Naive thymus-derived CD8-positive, alpha-beta T cell (primary cell): ENCODE data around the gene NPB. TPM values are rescaled to one million over a fixed set of nuclear protein-coding genes. Genes with fewer than 3 reads are reported as not detected.

Experiments
- ATAC-seq, 2 donors: fragments of 150-1000 bp; cut with Tn5 transposase in 1 of 2; sonication (Bioruptor Pico), chemical (Tn5 transposase) in 1 of 2; 1 replicate in 1 of 2; 2 replicates in 1 of 2; pipeline ENCODE4 v1.10.0; 2021; ENCODE audit warnings: mild to moderate bottlenecking in 2 of 2, moderate library complexity in 2 of 2
- POLR2A ChIA-PET: fragments of 350-600 bp; sonication (Branson Sonifier 250); formaldehyde crosslinking; loops from one replicate; lab custom pipeline; 2021; ENCODE audit warnings: antibody characterized with exemption; lab: Charles Lee
- DNase-seq, 10 donors: peaks; one replicate each; pipeline versions ENCODE4 v3.0.0 to v3.0.0-alpha.2; 2020 to 2022
- H3K27ac Mint-ChIP-seq, 10 donors: one replicate each; pipeline ENCODE4 v1.8.0; 2020 to 2022; ENCODE audit warnings: mild to moderate bottlenecking in 10 of 10, mixed read lengths in 10 of 10, moderate library complexity in 4 of 10, inconsistent platforms in 1 of 10
- H3K27me3 Mint-ChIP-seq, 5 donors: one replicate each; pipeline ENCODE4 v1.8.0; 2021 to 2022; ENCODE audit warnings: mixed read lengths in 5 of 5
- H3K36me3 Mint-ChIP-seq, 3 donors: one replicate each; pipeline ENCODE4 v1.8.0; 2020 to 2022; ENCODE audit warnings: mixed read lengths in 3 of 3, mild to moderate bottlenecking in 2 of 3, inconsistent platforms in 1 of 3
- H3K4me1 Mint-ChIP-seq, 4 donors: one replicate each; pipeline ENCODE4 v1.8.0; 2021 to 2022; ENCODE audit warnings: mixed read lengths in 4 of 4
- H3K4me3 Mint-ChIP-seq, 10 donors: one replicate each; pipeline ENCODE4 v1.8.0; 2020 to 2022; ENCODE audit warnings: mild to moderate bottlenecking in 10 of 10, mixed read lengths in 10 of 10, moderate library complexity in 6 of 10, inconsistent platforms in 1 of 10
- H3K9me3 Mint-ChIP-seq, 9 donors: one replicate each; pipeline ENCODE4 v1.8.0; 2020 to 2022; ENCODE audit warnings: mixed read lengths in 9 of 9, mild to moderate bottlenecking in 3 of 9, inconsistent platforms in 1 of 9, moderate library complexity in 1 of 9
- polyA plus RNA-seq, 3 donors: library from polyadenylated mRNA; unstranded; fragments of 300-500 nt; fragmentation: Illumina TruSeq; gene quantifications; one replicate each; pipeline ENCODE4 v1.2.3, GENCODE V29; 2021
- total RNA-seq, 8 experiments: library from RNA in 2 of 8; stranded (reverse) in 2 of 8; gene quantifications; one replicate each; pipeline ENCODE4 v1.2.3 and lab custom pipeline; 2021 to 2026

The NPB gene
- total and polyA plus RNA-seq, 5 experiments from 2014 or later, result 0.69 to 1.0 TPM; not detected in 3

DNA sequence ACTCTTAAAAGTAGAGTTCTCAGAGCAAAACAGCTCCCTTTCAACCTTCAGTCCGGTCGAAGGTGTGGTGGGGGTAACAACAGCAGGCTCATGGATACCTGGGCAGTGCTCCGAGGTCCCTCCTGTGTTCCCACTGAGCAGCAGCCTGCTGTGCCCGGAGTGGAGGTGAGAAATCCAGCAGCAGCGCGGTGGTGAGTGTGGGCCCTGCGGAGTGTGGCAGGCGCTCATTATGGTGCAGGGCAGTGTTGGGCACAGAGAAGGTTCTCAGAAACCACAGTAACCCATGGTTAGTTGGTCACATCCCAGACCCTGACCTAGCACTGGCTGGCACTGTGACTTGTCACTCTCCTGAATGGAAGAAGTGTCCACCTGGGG is 36.7 kb upstream of the NPB start:
- ATAC-seq (no peak), DNase-seq (peak in 1 of 10 donors; percentile 40)
- peaks cover 0 to 3% (median 0%) of the 10 kb centered on the region in 5 donors for H3K27me3 Mint-ChIP-seq
- POLR2A ChIA-PET, result interaction anchor here (1.0 kb wide), 1 partner anchor 111 kb away, joined by 3 read pairs; no protein-coding TSS in a partner anchor
- peak overlapping the region in 5 of 10 donors; percentile 23 to 87 (median 79) for H3K27ac Mint-ChIP-seq
- H3K36me3 Mint-ChIP-seq, result peaks cover 0 to 34% (median 6%) of the 10 kb centered on the region in 3 donors
- H3K9me3 Mint-ChIP-seq, result peaks cover 0 to 3% (median 0%) of the 10 kb centered on the region in 9 donors
- peak overlapping the region in 4 of 10 donors; percentile 22 to 71 (median 27) for H3K4me3 Mint-ChIP-seq
- H3K4me1 Mint-ChIP-seq, result peaks cover 18 to 67% (median 43%) of the 10 kb centered on the region in 4 donors

DNA sequence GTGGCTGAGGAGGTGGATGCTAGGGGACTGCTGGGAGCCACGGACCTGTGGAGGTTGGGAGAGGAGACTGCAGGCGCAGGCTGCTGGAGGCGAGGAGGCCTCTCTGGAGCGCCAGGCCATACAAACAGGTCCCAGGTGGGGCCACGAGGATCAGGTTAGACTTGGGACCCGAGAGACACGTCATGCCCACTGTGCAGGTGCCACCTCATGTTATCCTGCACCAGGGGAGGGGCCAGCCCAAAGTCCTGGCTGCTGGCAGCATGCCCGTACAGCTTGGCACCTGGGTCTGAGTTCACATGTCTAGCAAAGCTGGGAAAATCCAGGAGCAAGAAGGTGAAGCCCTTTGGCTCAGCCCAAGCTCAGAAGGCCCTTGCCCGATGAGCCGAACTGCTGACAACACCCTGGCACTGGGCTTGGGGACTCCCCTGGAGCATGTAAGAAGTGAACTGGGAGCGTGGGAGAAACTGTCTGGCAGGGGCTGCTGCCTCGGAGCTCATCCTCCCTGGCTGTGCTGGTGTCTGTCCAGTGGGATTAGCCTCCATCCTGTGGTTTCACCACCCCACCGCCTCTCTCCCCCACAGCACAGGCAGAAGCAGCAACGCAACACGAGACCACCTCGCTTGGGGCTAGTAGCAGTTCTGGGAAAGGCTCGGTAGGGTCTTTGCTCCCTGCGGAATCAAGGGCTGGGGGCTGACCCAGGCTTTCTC is 36.2 kb upstream of the NPB start:
- peak overlapping the region in 4 of 10 donors; percentile 22 to 71 (median 27) for H3K4me3 Mint-ChIP-seq
- DNase-seq (peak in 3 of 10 donors; percentile 7 to 62 (median 13)), ATAC-seq (no peak)
- peak overlapping the region in 5 of 10 donors; percentile 23 to 91 (median 79) for H3K27ac Mint-ChIP-seq
- H3K4me1 Mint-ChIP-seq, result peaks cover 18 to 65% (median 43%) of the 10 kb centered on the region in 4 donors
- H3K36me3 Mint-ChIP-seq, result peaks cover 0 to 35% (median 4%) of the 10 kb centered on the region in 3 donors
- POLR2A ChIA-PET, result interaction anchor here (0.6 to 1.8 kb wide), 4 partner anchors 18 to 163 kb away, joined by 3 to 5 read pairs (median 3); partner anchors contain the start of genes ANAPC11 and MRPL12
- no peaks in the 10 kb centered on the region for H3K9me3 Mint-ChIP-seq
- H3K27me3 Mint-ChIP-seq, result no peaks in the 10 kb centered on the region

DNA sequence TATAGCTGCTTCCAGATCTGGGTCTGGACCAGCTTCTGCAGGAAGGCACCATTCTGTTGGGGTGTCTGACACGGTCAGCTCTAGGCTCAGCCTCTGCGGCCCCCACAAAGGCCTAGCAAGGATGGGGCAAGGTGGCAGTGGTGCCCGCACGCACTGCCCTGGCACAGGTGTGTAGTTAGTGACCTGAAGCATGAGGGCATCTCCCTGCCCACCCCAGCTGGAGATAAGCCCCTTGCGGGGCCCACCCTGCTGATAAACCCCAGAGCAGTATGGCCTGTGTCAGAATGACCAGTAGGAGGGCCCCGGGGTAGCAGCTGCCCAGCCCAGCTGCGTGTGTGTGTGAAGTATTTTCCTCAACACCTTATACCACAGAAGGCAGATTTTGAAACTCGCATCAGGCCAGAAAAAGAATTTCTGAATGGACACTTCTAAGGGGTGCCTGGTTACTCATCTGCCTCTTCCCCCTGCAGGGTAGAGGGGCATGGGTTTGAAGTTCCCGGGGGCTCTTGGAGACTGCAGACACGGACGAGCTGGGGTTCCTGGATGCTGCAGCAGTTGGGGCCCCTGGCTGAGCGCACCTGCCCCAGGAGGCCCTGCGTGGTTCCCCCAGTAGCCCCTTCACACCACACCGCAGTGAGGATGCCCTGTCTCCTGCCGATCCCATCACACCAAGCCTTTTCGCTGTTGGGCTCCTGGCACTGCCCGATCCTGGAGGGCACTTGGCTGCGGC is 35.4 kb upstream of the NPB start:
- POLR2A ChIA-PET, result interaction anchor here (0.6 to 1.8 kb wide), 6 partner anchors 12 to 164 kb away, joined by 3 to 5 read pairs (median 3); partner anchors contain the start of genes ANAPC11, MRPL12 and SIRT7
- Mint-ChIP-seq H3K4me1 (peaks cover 15 to 62% (median 42%) of the 10 kb centered on the region in 4 donors), H3K9me3 (no peaks in the 10 kb centered on the region), H3K36me3 (peaks cover 0 to 33% (median 4%) of the 10 kb centered on the region in 3 donors), H3K4me3 (peak overlapping the region in 2 of 10 donors; percentile 20 to 58), H3K27me3 (no peaks in the 10 kb centered on the region), H3K27ac (peak overlapping the region in 8 of 10 donors; percentile 22 to 91 (median 70))
- DNase-seq (peak in 2 of 10 donors; percentile 29 to 54), ATAC-seq (no peak)

DNA sequence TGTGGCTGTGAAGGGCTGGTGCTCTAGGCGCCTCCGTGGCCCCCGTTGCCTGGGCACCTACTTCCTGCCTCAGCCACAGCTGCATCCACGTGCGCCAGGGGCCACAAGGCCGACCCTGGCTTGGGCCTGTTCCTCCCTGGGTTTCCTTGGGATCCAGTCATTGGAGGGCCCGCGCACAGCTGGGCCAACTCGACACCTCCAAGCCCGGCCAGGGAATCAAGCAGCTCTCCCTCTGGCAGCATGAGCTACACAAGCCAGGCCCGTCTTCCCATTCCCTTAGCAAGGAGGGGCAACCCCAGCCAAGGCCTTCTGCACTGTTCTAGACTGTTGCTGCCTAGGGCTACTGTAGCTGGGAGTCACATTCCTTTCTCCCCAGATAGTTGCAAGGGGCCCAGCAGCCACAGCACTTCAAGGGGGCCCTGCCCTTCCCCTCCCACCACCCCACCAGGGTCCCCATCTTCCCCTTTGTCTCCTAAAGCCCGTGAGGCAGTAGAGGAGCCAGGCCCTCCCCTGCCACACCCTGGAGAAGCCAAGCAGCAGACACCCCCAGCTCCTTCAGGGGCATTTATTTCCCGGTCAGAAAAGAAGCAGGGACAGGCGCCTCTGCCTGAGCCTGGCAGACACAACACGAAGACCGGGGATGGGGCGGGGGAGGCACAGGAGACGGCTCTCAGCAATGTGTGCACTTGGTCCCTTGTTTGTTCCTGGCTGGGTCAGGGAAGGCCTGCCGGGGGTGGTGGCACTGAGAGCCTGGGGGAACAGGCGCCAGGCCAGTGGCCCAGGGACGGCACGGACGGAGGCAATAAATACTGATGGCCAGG is 34.7 kb upstream of the NPB start:
- Mint-ChIP-seq H3K27me3 (no peaks in the 10 kb centered on the region), H3K4me1 (peaks cover 15 to 61% (median 41%) of the 10 kb centered on the region in 4 donors), H3K9me3 (no peaks in the 10 kb centered on the region), H3K27ac (peak overlapping the region in 9 of 10 donors; percentile 22 to 91 (median 73)), H3K36me3 (peaks cover 0 to 33% (median 4%) of the 10 kb centered on the region in 3 donors), H3K4me3 (peak overlapping the region in 6 of 10 donors; percentile 11 to 58 (median 27))
- POLR2A ChIA-PET, result interaction anchor here (0.6 to 3.5 kb wide), 5 partner anchors 13 to 164 kb away, joined by 3 to 22 read pairs (median 4); partner anchors contain the start of genes MAFG, MRPL12 and SIRT7
- DNase-seq, result peak in 5 of 10 donors; percentile 24 to 64 (median 31)
- ATAC-seq, result no peak

DNA sequence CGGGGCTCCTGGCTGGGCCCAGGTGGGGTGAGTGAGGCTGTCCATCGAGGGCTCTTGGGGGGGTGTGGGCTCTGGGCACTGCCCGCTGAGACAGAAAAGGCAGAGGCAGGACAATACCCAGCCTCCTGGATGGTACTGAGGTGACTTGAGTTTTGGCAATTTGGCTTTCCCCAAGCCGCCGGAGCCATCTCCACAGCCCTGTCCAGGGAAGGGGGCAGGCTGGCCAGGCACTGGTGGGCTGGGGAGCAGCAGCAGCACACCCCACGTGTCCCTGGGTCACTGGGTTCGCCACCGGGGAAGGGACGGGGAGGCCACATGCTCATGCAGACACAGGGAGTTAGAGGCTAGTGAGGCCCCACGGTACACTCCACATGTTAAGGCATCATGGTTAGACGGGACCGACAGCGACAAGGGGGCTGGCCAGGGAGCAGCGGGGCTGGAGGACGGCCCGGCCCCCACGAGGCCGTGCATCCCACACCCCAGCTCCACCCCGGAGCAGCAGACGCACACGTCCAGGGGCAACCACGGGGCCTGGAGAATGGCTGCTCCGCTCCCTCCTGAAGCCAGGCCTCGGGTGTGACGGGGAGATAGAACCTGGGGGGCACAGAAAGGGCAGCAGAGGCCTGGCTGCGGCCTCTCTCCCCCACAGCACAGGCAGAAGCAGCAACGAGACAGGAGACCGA is 33.9 kb upstream of the NPB start:
- Mint-ChIP-seq H3K4me3 (peak overlapping the region in 6 of 10 donors; percentile 22 to 69 (median 28)), H3K27me3 (no peaks in the 10 kb centered on the region), H3K4me1 (peaks cover 14 to 59% (median 39%) of the 10 kb centered on the region in 4 donors), H3K9me3 (no peaks in the 10 kb centered on the region), H3K27ac (peak overlapping the region in 4 of 10 donors; percentile 35 to 80 (median 50)), H3K36me3 (peaks cover 0 to 30% (median 2%) of the 10 kb centered on the region in 3 donors)
- no peak for ATAC-seq
- peak in 1 of 10 donors; percentile 64 for DNase-seq
- POLR2A ChIA-PET, result interaction anchor here (0.9 to 5.3 kb wide), 4 partner anchors 23 to 165 kb away, joined by 3 to 35 read pairs (median 14); partner anchors contain the start of genes MAFG, MRPL12 and SIRT7

DNA sequence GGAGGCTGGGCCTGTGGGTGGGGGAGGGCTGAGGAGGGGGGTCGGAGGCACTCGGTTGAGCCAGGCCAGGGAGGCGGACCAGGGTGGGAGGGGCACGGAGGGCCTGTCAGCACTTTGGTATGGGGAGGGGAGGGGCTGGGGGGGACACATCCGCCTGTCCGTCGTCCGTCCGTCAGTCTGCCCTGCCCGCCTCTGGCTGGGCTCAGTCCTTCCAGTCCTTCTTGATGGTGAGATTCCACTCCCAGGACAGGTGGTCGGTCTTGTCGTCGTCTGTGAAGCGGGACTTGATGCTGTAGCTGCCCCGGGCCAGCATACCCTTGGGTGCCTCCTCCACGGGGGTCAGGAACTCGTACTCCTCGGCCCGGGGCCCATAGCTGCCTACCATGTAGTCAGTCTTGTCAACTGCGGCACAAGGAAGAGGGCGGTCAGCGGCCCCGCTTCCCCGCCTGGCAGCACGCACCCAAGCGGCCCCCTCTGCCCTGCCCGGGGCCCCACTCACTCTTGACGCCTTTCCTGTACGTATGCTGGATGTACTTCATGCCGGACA is 33.3 kb upstream of the NPB start:
- peak in 1 of 10 donors; percentile 13 for DNase-seq

DNA sequence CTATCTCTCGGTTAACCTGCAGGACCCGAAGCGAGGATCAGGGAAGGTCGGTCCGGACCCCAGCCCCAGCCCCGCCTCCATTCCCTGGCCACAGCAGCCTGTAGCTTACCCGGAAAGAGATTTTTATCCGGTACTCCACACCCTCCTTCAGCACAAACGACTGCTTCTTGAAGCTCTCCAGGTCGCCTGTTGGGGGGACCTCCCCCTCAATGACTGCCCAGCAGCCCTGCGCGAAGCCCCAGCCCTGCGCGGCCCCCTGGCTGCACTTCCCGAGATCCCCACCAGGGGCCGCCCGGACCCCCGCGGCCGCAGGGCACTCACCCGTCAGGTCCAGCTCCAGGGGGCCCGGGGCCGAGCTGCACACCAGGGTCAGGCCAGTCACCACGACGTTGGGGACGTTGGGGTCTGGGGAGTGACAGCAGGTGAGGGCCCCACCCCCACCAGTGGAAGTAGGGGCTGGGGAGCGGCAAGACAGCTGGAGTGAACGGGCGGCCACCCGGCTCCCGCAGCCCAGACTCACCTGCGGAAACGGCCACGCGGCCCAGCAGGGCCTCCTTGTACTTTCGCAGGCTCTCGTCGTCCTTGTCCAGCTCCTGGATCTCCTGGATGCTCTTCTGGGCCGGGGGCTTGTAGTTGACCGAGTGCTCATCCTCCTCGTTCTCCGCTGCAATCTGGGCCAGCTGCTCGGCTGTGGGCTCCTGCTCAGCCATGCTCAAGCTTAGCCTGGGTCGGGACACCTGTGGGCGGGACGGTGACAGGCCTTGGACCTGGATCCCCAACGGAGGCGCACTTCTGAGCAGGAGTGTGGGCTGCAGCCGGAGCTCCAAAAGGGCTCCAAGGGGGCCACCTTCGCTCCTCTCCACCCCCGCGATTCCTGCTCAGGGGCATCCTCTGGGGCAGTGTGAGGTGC is 32.6 kb upstream of the NPB start:
- Mint-ChIP-seq H3K4me3 (peak overlapping the region; percentile 78 to 91 (median 83)), H3K36me3 (peaks cover 0 to 26% (median 2%) of the 10 kb centered on the region in 3 donors), H3K27ac (peak overlapping the region; percentile 76 to 95 (median 92)), H3K9me3 (no peaks in the 10 kb centered on the region), H3K27me3 (no peaks in the 10 kb centered on the region), H3K4me1 (peaks cover 11 to 59% (median 35%) of the 10 kb centered on the region in 4 donors)
- POLR2A ChIA-PET, result interaction anchor here (0.6 to 6.9 kb wide), 22 partner anchors 8 to 357 kb away, joined by 3 to 71 read pairs (median 5); partner anchors contain the start of genes ACTG1, ALYREF, ANAPC11 and ARL16
- no peak for ATAC-seq
- peak in 7 of 10 donors; percentile 22 to 68 (median 37) for DNase-seq

More for the DNA sequence above, 33.3 kb upstream of the NPB start:
- POLR2A ChIA-PET, result interaction anchor here (0.8 to 6.9 kb wide), 12 partner anchors 7 to 357 kb away, joined by 3 to 71 read pairs (median 8); partner anchors contain the start of genes ACTG1, ALYREF, ANAPC11 and MAFG
- Mint-ChIP-seq H3K36me3 (peaks cover 0 to 26% (median 2%) of the 10 kb centered on the region in 3 donors), H3K9me3 (no peaks in the 10 kb centered on the region), H3K4me1 (peaks cover 11 to 57% (median 33%) of the 10 kb centered on the region in 4 donors), H3K27me3 (no peaks in the 10 kb centered on the region), H3K27ac (peak overlapping the region in 8 of 10 donors; percentile 34 to 94 (median 68)), H3K4me3 (peak overlapping the region in 5 of 10 donors; percentile 10 to 89 (median 40))
- no peak for ATAC-seq

DNA sequence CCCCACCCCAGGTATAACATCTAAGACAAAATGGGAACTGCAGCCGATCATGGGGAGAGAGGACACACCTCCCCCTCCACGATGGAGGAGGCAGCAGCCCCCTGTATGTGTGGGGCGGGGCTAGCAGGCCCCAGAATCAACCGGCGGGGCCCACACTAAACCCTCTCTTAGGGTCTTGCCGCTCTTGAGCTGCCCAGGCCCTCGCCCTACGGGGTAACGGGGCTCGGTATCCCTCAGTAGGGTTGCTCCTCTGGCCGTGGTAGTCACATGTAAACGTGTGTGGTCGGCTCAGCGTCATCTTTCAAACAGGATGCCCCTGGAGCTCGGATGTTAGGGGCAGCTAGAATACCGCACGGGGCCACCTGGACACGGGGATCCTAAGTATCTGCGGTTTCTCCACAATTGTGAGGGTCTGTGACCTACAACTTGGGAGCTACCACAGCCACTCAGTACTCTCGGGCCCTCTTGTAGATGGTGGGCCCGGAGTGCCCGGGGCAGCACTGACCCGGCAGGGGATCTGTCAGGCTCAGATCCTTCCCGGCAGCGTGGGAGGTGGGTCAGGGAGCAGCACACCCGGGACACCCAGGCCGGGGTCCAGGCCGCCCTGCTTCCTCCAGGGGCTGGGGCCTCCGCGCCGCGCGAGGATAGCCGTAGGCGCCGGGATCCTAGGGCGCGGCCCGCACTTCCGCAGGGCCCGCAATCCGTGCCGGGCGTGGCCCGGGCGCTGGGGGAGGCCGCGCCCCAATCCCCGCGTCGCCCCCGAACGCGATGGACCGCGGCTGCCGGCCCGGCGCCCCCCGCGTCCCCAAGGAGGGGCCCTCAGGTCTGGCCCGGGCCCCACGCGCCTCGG is 31.7 kb upstream of the NPB start:
- H3K4me1 Mint-ChIP-seq, result peaks cover 11 to 55% (median 37%) of the 10 kb centered on the region in 4 donors
- DNase-seq (peak in 8 of 10 donors; percentile 25 to 71 (median 46)), ATAC-seq (peak; percentile 28 to 32)
- peak overlapping the region; percentile 76 to 95 (median 92) for H3K27ac Mint-ChIP-seq
- no peaks in the 10 kb centered on the region for H3K9me3 Mint-ChIP-seq
- H3K27me3 Mint-ChIP-seq, result no peaks in the 10 kb centered on the region
- peak overlapping the region; percentile 78 to 91 (median 83) for H3K4me3 Mint-ChIP-seq
- POLR2A ChIA-PET, result interaction anchor here (0.6 to 6.9 kb wide), 28 partner anchors 9 to 647 kb away, joined by 3 to 71 read pairs (median 5); partner anchors contain the start of genes ACTG1, ALYREF, ANAPC11 and ARL16
- peaks cover 0 to 26% (median 2%) of the 10 kb centered on the region in 3 donors for H3K36me3 Mint-ChIP-seq

DNA sequence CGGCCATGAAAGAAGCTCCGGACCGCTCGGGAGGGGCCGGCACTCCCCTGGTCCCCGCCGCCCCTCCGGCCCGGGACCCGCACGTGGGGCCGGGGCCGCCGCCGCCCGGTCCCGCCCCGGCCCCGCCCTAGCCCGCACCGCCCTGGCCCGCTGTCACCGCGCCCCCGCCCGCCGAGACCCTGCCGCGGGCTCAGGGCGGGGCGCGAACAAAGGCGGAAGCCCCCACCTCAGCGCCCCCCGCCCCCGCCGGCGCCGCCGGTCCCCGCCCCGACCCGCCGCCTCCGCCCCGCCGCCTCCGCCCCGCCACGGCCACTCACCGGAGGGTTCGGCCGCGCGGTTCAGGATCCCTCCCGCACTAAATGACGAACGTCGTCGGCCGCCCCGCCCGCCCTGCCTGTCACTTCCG is 31.1 kb upstream of the NPB start, which contains the start of gene ARHGDIA:
ARHGDIA (minus strand) TSS at position 357 of the 406 bp plus-strand sequence. CDS start 1,407 bp downstream, outside the sequence.
- H3K36me3 Mint-ChIP-seq, result peaks cover 0 to 26% (median 2%) of the 10 kb centered on the region in 3 donors
- ATAC-seq (peak; percentile 59 to 74), DNase-seq (no peak)
- peaks cover 11 to 50% (median 37%) of the 10 kb centered on the region in 4 donors for H3K4me1 Mint-ChIP-seq
- POLR2A ChIA-PET, result interaction anchor here (0.6 to 6.9 kb wide), 21 partner anchors 9 to 648 kb away, joined by 3 to 71 read pairs (median 5); partner anchors contain the start of genes ACTG1, ALYREF, ANAPC11 and ARL16
- peak within 1 kb of the TSS; percentile 88 to 98 (median 95) for H3K27ac Mint-ChIP-seq
- peak within 1 kb of the TSS; percentile 83 to 94 (median 88) for H3K4me3 Mint-ChIP-seq
- H3K9me3 Mint-ChIP-seq, result no peaks in the 10 kb centered on the region
- H3K27me3 Mint-ChIP-seq, result no peaks in the 10 kb centered on the region
